DMS53 treated with DMSO at 0.1 percent for 48 hours (cell line): Measurements from ENCODE around the gene RIN1.
A peak's percentile ranks its signal among the peaks of the same experiment; 100 is the strongest.

Experiments
- DNase-seq: peaks from one replicate; lab custom pipeline; 2025; ENCODE audit not compliant: unreplicated experiment; lab: John Stamatoyannopoulos, UW

RIN1 gene

DNA sequence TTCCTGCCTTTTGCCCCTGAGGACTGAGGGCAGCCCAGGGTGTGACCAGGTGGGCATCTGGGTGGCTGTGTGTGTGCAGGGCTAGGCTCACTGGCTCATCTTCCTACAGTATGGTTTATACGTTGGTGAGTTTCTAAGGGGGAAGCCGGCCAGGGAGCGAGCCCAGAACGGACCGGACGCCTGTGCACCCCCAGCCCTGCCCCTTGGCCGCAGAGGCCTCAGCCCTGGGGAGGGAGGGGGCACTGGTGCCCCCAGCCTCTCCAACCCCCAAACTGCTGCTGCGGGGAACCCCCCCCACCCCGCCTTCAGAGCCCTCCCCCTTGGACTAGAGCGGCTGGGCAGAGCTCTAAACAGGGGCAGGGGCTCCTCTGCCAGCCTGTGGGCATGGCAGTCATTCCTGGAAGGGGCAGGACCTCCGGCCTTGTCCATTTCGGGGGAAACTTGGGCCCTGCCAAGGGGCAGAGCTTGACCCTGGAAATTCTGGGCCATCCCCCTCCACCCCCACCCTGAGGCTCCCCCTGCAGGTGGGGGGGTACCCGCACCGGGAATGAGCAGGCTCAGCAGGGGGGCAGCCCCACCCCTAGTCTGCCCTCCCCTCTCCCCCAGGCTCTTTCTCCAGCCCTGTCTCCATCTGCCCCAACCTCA lies 52.7 kb downstream of the RIN1 start:
- no peak for DNase-seq

GRCh38 chr11:66282468-66283455 lies 53.5 kb downstream of the RIN1 start:
- DNase-seq = peak; percentile 98
